ENCODE data around the gene ABCA3. TPM values are rescaled to one million over a fixed set of nuclear protein-coding genes. Genes with fewer than 3 reads are reported as not detected.

The ABCA3 gene
- total RNA-seq, 1 experiment from 2014 or later = 6.2 TPM

DNA sequence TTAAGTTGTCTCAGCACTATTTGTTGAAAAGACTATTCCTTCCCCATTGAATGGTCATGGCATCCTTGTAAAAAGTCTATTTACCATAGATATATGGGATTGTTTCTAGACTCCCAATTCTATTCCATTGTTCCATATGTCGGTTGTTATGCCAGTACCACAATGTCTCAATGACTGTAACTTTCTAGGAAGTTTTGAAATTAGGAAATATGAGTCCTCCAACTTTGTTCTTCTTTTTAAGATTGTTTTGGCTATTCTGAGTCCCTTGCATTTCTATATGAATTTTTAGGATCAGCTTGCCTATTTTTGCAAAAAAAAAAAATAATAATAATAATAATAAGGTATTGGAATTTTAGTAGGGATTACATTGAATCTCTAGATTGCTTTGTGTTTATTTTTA lies 43.0 kb upstream of the ABCA3 start:
- H3K9me3 ChIP-seq (ENCODE audit: insufficient read depth, low read depth) = no peaks in the 10 kb centered on the region
- H3K27me3 ChIP-seq (ENCODE audit: insufficient read depth, low read depth) = no peaks in the 10 kb centered on the region
- no peaks in the 10 kb centered on the region for H3K4me1 ChIP-seq (replicated peaks; ENCODE audit: insufficient read depth)
- TF ChIP-seq EZH2 (IDR thresholded peaks at IDR 0.05; ENCODE audit: low read depth) = no peak
- TF ChIP-seq CTCF (conservative IDR thresholded peaks at IDR 0.05) = no peak
- ChIA-PET POLR2A (ENCODE audit: unreplicated experiment) (no interaction called here), CTCF (no interaction called here)
- intact Hi-C loops (cut with micrococcal nuclease; ENCODE audit: unreplicated experiment) = no loop called here
- no peak overlapping the region for H3K4me3 ChIP-seq
- no peaks in the 10 kb centered on the region for H3K79me2 ChIP-seq (ENCODE audit: low read depth)
- H3K36me3 ChIP-seq (ENCODE audit: low read depth) = no peaks in the 10 kb centered on the region
- no peaks in the 10 kb centered on the region for H3K9me2 ChIP-seq (ENCODE audit: insufficient read depth)
- no TSS peak for BruUV-seq (replicated peaks)
- no peak overlapping the region for H3K4me2 ChIP-seq
- H3K27ac ChIP-seq = no peak overlapping the region
- H3F3A ChIP-seq (ENCODE audit: insufficient read depth, low read depth) = no peaks in the 10 kb centered on the region
- no peak for DNase-seq
- H2AFZ ChIP-seq = no peak overlapping the region
- no peaks in the 10 kb centered on the region for H4K20me1 ChIP-seq (ENCODE audit: insufficient read depth)

- TF ChIP-seq CTCF (conservative IDR thresholded peaks at IDR 0.05) (no peak), EZH2 (IDR thresholded peaks at IDR 0.05; ENCODE audit: low read depth) (no peak)
- POLR2A ChIA-PET (ENCODE audit: unreplicated experiment) = no interaction called here
- no peak for DNase-seq
Observed at GRCh38 chr16:2374644-2375043, 34.1 kb upstream of the ABCA3 start.

GRCh38 chr16:2373176-2373575 lies 32.6 kb upstream of the ABCA3 start:
- H3K36me3 ChIP-seq (ENCODE audit: low read depth) = no peaks in the 10 kb centered on the region
- intact Hi-C loops (cut with micrococcal nuclease; ENCODE audit: unreplicated experiment) = no loop called here
- H2AFZ ChIP-seq = no peak overlapping the region
- no TSS peak for BruUV-seq (replicated peaks)
- no peak overlapping the region for H3K4me2 ChIP-seq
- H3K27ac ChIP-seq = no peak overlapping the region
- no peaks in the 10 kb centered on the region for H3K9me3 ChIP-seq (ENCODE audit: insufficient read depth, low read depth)
- no peak for DNase-seq
- H3F3A ChIP-seq (ENCODE audit: insufficient read depth, low read depth) = no peaks in the 10 kb centered on the region
- CTCF ChIA-PET = no interaction called here
- H3K4me1 ChIP-seq (replicated peaks; ENCODE audit: insufficient read depth) = peaks cover 7% of the 10 kb centered on the region; the same call in 1 of the 2 replicates
- H4K20me1 ChIP-seq (ENCODE audit: insufficient read depth) = no peaks in the 10 kb centered on the region
- peaks cover 10% of the 10 kb centered on the region; the same call in 1 of the 2 replicates for H3K27me3 ChIP-seq (ENCODE audit: insufficient read depth, low read depth)
- no peak overlapping the region for H3K4me3 ChIP-seq
- H3K9me2 ChIP-seq (ENCODE audit: insufficient read depth) = no peaks in the 10 kb centered on the region
- TF ChIP-seq EZH2 (IDR thresholded peaks at IDR 0.05; ENCODE audit: low read depth) = no peak
- TF ChIP-seq CTCF (conservative IDR thresholded peaks at IDR 0.05) = no peak
- POLR2A ChIA-PET (ENCODE audit: unreplicated experiment) = interaction anchor here (0.6 kb wide), 1 partner anchor 27 kb away, joined by 16 read pairs; no protein-coding TSS in a partner anchor
- H3K79me2 ChIP-seq (ENCODE audit: low read depth) = no peaks in the 10 kb centered on the region

More at GRCh38 chr16:2374644-2375043, 34.1 kb upstream of the ABCA3 start:
- peaks cover 7% of the 10 kb centered on the region; the same call in 1 of the 2 replicates for H3K4me1 ChIP-seq (replicated peaks; ENCODE audit: insufficient read depth)
- H3K4me2 ChIP-seq = no peak overlapping the region
- no peaks in the 10 kb centered on the region for H3K27me3 ChIP-seq (ENCODE audit: insufficient read depth, low read depth)
- H4K20me1 ChIP-seq (ENCODE audit: insufficient read depth) = no peaks in the 10 kb centered on the region
- no peak overlapping the region for H2AFZ ChIP-seq
- BruUV-seq (replicated peaks) = no TSS peak
- no peak overlapping the region for H3K27ac ChIP-seq
- no peaks in the 10 kb centered on the region for H3K79me2 ChIP-seq (ENCODE audit: low read depth)
- intact Hi-C loops (cut with micrococcal nuclease; ENCODE audit: unreplicated experiment) = no loop called here
- H3K9me2 ChIP-seq (ENCODE audit: insufficient read depth) = no peaks in the 10 kb centered on the region
- CTCF ChIA-PET = no interaction called here
- no peak overlapping the region for H3K4me3 ChIP-seq
- H3K36me3 ChIP-seq (ENCODE audit: low read depth) = no peaks in the 10 kb centered on the region
- H3F3A ChIP-seq (ENCODE audit: insufficient read depth, low read depth) = no peaks in the 10 kb centered on the region
- no peaks in the 10 kb centered on the region for H3K9me3 ChIP-seq (ENCODE audit: insufficient read depth, low read depth)
